Measurements from ENCODE around the gene PHLDA3. TPM values are rescaled to one million over a fixed set of nuclear protein-coding genes. Genes with fewer than 3 reads are reported as not detected.
A peak's percentile ranks its signal among the peaks of the same experiment; 100 is the strongest.

Gene PHLDA3
- total and polyA plus RNA-seq, 2 donors from 2014 or later: 25.6 to 27.3 TPM

DNA sequence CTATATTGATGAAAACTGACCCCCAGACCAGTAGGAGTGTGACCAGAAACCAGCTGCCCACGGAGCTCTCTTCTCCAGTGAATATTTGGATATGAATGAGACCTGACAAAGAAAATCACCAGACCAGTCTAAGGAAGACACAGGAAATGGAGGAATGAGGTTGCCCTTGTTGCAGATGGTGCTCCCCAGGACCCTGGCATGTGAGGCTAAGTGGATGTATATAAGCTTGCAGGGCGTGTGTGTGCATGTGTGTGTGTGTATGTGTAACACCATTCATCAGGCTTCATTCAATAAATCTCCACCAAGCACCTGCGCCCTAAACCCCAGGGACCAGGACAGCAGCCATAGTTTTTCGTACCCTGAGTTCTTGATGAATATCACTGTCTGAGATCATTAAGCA lies 14.4 kb downstream of the PHLDA3 start:
- H3K27ac ChIP-seq (ENCODE audit: low read depth in 2 of 2, low read length in 2 of 2): no peak overlapping the region
- H3K36me3 ChIP-seq (ENCODE audit: control insufficient read depth in 2 of 3, insufficient read depth in 3 of 3, low read length in 3 of 3): no peaks in the 10 kb centered on the region
- no peaks in the 10 kb centered on the region for H3K4me1 ChIP-seq (ENCODE audit: control insufficient read depth in 2 of 3, insufficient read depth in 2 of 3, low read depth in 1 of 3, low read length in 3 of 3)
- H3K27me3 ChIP-seq (ENCODE audit: control insufficient read depth, insufficient read depth, low read length): no peaks in the 10 kb centered on the region
- TF ChIP-seq, protein P1, sequence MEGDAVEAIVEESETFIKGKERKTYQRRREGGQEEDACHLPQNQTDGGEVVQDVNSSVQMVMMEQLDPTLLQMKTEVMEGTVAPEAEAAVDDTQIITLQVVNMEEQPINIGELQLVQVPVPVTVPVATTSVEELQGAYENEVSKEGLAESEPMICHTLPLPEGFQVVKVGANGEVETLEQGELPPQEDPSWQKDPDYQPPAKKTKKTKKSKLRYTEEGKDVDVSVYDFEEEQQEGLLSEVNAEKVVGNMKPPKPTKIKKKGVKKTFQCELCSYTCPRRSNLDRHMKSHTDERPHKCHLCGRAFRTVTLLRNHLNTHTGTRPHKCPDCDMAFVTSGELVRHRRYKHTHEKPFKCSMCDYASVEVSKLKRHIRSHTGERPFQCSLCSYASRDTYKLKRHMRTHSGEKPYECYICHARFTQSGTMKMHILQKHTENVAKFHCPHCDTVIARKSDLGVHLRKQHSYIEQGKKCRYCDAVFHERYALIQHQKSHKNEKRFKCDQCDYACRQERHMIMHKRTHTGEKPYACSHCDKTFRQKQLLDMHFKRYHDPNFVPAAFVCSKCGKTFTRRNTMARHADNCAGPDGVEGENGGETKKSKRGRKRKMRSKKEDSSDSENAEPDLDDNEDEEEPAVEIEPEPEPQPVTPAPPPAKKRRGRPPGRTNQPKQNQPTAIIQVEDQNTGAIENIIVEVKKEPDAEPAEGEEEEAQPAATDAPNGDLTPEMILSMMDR (IDR thresholded peaks at IDR 0.05; ENCODE audit: borderline replicate concordance, extremely low read depth, insufficient read depth): no peak
- no peaks in the 10 kb centered on the region for H3K9me3 ChIP-seq (ENCODE audit: control insufficient read depth in 2 of 3, insufficient read depth in 1 of 3, low read length in 3 of 3)
- intact Hi-C loops (cut with DNase I): no loop called here
- H3K4me3 ChIP-seq (ENCODE audit: low read length in 3 of 3): no peak overlapping the region
- no peak overlapping the region for H3K9ac ChIP-seq (ENCODE audit: low read length in 3 of 3)
- no peak for DNase-seq
- no peak for FAIRE-seq

- Histone ChIP-seq H3K9ac (ENCODE audit: low read length in 3 of 3) (no peak overlapping the region), H3K36me3 (ENCODE audit: control insufficient read depth in 2 of 3, insufficient read depth in 3 of 3, low read length in 3 of 3) (no peaks in the 10 kb centered on the region), H3K27me3 (ENCODE audit: control insufficient read depth, insufficient read depth, low read length) (no peaks in the 10 kb centered on the region), H3K9me3 (ENCODE audit: control insufficient read depth in 2 of 3, insufficient read depth in 1 of 3, low read length in 3 of 3) (no peaks in the 10 kb centered on the region), H3K4me1 (ENCODE audit: control insufficient read depth in 2 of 3, insufficient read depth in 2 of 3, low read depth in 1 of 3, low read length in 3 of 3) (peaks cover 0 to 3% (median under 1%) of the 10 kb centered on the region in 3 donors), H3K27ac (ENCODE audit: low read depth in 2 of 2, low read length in 2 of 2) (no peak overlapping the region), H3K4me3 (ENCODE audit: low read length in 3 of 3) (no peak overlapping the region)
- DNase-seq: peak in 1 of 5 donors; percentile 28
- FAIRE-seq: no peak
- intact Hi-C loops (cut with DNase I): no loop called here
- TF ChIP-seq, protein P1 (IDR thresholded peaks at IDR 0.05; ENCODE audit: borderline replicate concordance, extremely low read depth, insufficient read depth): no peak
These were observed 16.1 kb downstream of the PHLDA3 start for GRCh38 chr1:201452866-201453265.

DNA sequence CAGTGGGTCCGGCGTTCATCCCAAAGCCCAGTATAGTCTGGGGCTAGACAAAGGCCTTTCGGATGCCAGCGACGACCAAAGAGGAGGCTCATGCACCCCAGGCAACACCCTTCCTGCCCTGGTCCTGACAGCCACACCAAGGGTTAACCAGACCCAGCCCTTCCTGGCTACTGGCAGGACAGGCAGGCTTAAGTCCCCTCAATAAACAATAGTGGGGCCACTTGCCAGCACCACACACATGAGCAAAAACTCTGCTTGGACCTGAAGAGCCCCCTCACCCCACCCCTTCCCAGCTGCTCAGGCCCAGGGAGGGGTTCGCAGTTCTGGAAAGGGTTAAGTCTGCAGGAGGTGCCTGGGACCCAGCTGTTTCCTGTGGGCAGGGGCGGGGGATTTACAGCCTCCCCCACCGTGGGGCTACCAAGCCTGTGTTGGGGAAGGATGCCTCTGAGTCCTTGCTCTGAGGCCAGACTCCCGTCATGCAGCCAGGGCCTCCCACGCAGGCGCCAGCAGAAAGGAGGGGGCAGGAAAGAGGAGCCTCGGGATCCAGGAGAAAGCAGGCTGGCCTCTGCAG lies 18.2 kb downstream of the PHLDA3 start:
- peaks cover 0 to 3% (median 2%) of the 10 kb centered on the region in 3 donors for H3K4me1 ChIP-seq (ENCODE audit: control insufficient read depth in 2 of 3, insufficient read depth in 2 of 3, low read depth in 1 of 3, low read length in 3 of 3)
- no peak for FAIRE-seq
- no peak overlapping the region for H3K4me3 ChIP-seq (ENCODE audit: low read length in 3 of 3)
- no peaks in the 10 kb centered on the region for H3K27me3 ChIP-seq (ENCODE audit: control insufficient read depth, insufficient read depth, low read length)
- H3K36me3 ChIP-seq (ENCODE audit: control insufficient read depth in 2 of 3, insufficient read depth in 3 of 3, low read length in 3 of 3): no peaks in the 10 kb centered on the region
- intact Hi-C loops (cut with DNase I): no loop called here
- TF ChIP-seq, protein P1 (IDR thresholded peaks at IDR 0.05; ENCODE audit: borderline replicate concordance, extremely low read depth, insufficient read depth): no peak
- H3K9me3 ChIP-seq (ENCODE audit: control insufficient read depth in 2 of 3, insufficient read depth in 1 of 3, low read length in 3 of 3): no peaks in the 10 kb centered on the region
- H3K27ac ChIP-seq (ENCODE audit: low read depth in 2 of 2, low read length in 2 of 2): peak overlapping the region in 1 of 2 donors; percentile 23
- H3K9ac ChIP-seq (ENCODE audit: low read length in 3 of 3): no peak overlapping the region
- DNase-seq: peak; percentile 80 to 94 (median 93)

- intact Hi-C loops (cut with DNase I): loop anchor here (10.0 kb wide), 1 partner anchor 66 kb away; no protein-coding TSS in a partner anchor
- H3K27me3 ChIP-seq (ENCODE audit: control insufficient read depth, insufficient read depth, low read length): no peaks in the 10 kb centered on the region
- H3K9ac ChIP-seq (ENCODE audit: low read length in 3 of 3): no peak overlapping the region
- FAIRE-seq (no peak), DNase-seq (no peak)
- H3K36me3 ChIP-seq (ENCODE audit: control insufficient read depth in 2 of 3, insufficient read depth in 3 of 3, low read length in 3 of 3): no peaks in the 10 kb centered on the region
- H3K4me3 ChIP-seq (ENCODE audit: low read length in 3 of 3): no peak overlapping the region
- TF ChIP-seq, protein P1 (IDR thresholded peaks at IDR 0.05; ENCODE audit: borderline replicate concordance, extremely low read depth, insufficient read depth): no peak
- no peak overlapping the region for H3K27ac ChIP-seq (ENCODE audit: low read depth in 2 of 2, low read length in 2 of 2)
- H3K4me1 ChIP-seq (ENCODE audit: control insufficient read depth in 2 of 3, insufficient read depth in 2 of 3, low read depth in 1 of 3, low read length in 3 of 3): peaks cover 0 to 3% (median 2%) of the 10 kb centered on the region in 3 donors
- no peaks in the 10 kb centered on the region for H3K9me3 ChIP-seq (ENCODE audit: control insufficient read depth in 2 of 3, insufficient read depth in 1 of 3, low read length in 3 of 3)
These were observed 20.0 kb downstream of the PHLDA3 start for GRCh38 chr1:201448990-201449389.
